Measurements from ENCODE around the gene RAI1.

RAI1 gene

DNA sequence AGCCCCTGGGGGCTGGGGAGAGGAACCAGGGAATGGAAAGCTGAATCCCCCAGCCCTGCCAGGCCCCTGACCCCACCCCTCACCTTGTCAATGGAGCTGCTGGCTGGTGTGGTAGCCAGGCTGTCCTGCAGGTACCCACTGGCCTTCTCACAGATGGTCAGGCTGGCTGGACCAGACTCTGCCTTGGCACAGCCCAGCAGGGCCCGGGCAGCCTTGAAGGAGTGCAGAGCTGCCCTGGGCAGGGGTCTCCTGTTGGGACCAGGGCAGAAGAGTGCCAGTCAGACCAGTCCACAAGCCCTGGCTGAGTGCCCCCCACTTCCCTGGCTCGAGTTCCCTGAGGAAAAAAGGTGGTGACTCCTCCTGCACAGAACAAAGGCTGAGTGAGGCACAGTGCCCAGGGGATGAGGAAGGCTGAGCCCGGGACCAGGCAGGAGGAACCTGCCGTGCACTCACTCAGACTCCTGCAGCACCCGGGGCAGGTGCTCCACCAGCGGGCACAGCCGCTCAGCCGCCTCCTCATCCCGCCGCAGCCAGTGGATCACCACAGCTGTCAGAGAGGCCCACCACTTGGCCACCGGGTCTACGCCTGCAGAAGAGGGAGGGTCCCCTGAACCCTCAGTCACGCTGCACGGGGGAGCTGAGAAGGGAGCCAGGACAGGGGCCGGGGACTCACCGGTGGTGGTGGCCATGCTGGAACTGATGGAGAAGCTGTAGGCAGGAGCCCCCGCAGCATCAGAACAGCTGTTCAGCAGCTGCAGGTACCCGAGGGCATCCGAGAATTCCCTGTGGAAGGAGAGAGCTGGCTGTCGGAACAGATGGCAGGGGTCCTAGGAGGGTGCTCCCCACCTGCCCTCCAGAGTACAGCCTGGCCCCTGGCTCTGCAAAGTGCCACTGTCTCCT is 133.2 kb downstream of the RAI1 start:
- POLR2A ChIA-PET = interaction anchor here (0.9 to 3.1 kb wide), 5 partner anchors 12 to 27 kb away, joined by 3 to 14 read pairs (median 4); partner anchors contain the start of gene SREBF1
- peaks cover 3 to 72% of the 10 kb centered on the region in 2 experiments; a peak in 1 of 3 replicates for H3K36me3 ChIP-seq (ENCODE audit: control insufficient read depth in 2 of 2, insufficient read depth in 1 of 2, low read length in 2 of 2)

DNA sequence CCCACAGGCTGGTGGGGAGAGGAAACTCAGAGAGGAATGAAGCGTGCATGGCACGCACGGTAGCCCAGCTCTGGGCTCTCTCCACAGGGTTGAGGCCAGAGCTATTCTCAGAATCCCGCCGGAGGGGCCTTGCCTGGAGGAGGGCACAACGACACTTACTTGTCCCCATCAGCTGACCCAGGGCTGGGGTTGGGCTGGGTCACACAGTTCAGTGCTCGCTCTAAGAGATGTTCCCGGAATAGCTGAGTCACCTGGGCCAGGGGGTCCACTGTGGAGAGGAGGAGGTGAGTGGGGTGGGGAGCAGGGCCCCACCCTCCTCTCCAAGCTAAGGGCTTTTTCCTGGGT is 133.8 kb downstream of the RAI1 start:
- Histone ChIP-seq H3K9me3 (ENCODE audit: control insufficient read depth, insufficient read depth, low read depth, low read length) (no peaks in the 10 kb centered on the region), H3K27ac (ENCODE audit: extremely low read depth, low read depth, low read length) (no peak overlapping the region), H3K36me3 (ENCODE audit: control insufficient read depth in 2 of 2, insufficient read depth in 1 of 2, low read length in 2 of 2) (peaks cover 3 to 73% of the 10 kb centered on the region in 2 experiments; a peak in 1 of 3 replicates), H3K4me1 (ENCODE audit: control insufficient read depth, insufficient read depth, low read length) (peaks cover 20% of the 10 kb centered on the region), H3K4me3 (ENCODE audit: low read depth, low read length) (no peak overlapping the region)
- CTCF ChIA-PET = interaction anchor here (0.8 to 1.1 kb wide), 2 partner anchors 44 to 104 kb away, joined by 3 read pairs; no protein-coding TSS in a partner anchor
- TF ChIP-seq KLF1 (tag by site-specific recombination; IDR thresholded peaks at IDR 0.05) = peak; percentile 45; the same call in 1 of the 2 replicates
- TF ChIP-seq ZBTB17 (tag by site-specific recombination; IDR thresholded peaks at IDR 0.05) = peak; percentile 70
- no peak for TF ChIP-seq ZNF510 (tag by site-specific recombination; IDR thresholded peaks at IDR 0.05; ENCODE audit: insufficient replicate concordance)
- TF ChIP-seq, protein P1, sequence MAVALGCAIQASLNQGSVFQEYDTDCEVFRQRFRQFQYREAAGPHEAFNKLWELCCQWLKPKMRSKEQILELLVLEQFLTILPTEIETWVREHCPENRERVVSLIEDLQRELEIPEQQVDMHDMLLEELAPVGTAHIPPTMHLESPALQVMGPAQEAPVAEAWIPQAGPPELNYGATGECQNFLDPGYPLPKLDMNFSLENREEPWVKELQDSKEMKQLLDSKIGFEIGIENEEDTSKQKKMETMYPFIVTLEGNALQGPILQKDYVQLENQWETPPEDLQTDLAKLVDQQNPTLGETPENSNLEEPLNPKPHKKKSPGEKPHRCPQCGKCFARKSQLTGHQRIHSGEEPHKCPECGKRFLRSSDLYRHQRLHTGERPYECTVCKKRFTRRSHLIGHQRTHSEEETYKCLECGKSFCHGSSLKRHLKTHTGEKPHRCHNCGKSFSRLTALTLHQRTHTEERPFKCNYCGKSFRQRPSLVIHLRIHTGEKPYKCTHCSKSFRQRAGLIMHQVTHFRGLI (tag by site-specific recombination; IDR thresholded peaks at IDR 0.05) = no peak
- no peak for TF ChIP-seq ZSCAN23 (tag by site-specific recombination; IDR thresholded peaks at IDR 0.05)
- TF ChIP-seq ZSCAN16 (tag by site-specific recombination; IDR thresholded peaks at IDR 0.05) = no peak
- POLR2A ChIA-PET = interaction anchor here (2.4 to 3.1 kb wide), 2 partner anchors 21 to 23 kb away, joined by 12 to 14 read pairs; partner anchors contain the start of gene SREBF1

More for the DNA sequence above, 133.2 kb downstream of the RAI1 start:
- 0 out of 2 replicates have a peak, but pooled peaks have one; percentile 6 for TF ChIP-seq GLIS2 (tag by site-specific recombination; IDR thresholded peaks at IDR 0.05)
- TF ChIP-seq ZNF266 (tag by site-specific recombination; IDR thresholded peaks at IDR 0.05; ENCODE audit: low read depth) = no peak
- Histone ChIP-seq H3K27ac (ENCODE audit: extremely low read depth, low read depth, low read length) (no peak overlapping the region), H3K9me3 (ENCODE audit: control insufficient read depth, insufficient read depth, low read depth, low read length) (no peaks in the 10 kb centered on the region), H3K4me3 (ENCODE audit: low read depth, low read length) (no peak overlapping the region), H3K4me1 (ENCODE audit: control insufficient read depth, insufficient read depth, low read length) (peaks cover 13% of the 10 kb centered on the region)
- CTCF ChIA-PET = interaction anchor here (0.6 to 3.2 kb wide), 7 partner anchors 23 to 251 kb away, joined by 3 to 40 read pairs (median 3); partner anchors contain the start of gene SREBF1

DNA sequence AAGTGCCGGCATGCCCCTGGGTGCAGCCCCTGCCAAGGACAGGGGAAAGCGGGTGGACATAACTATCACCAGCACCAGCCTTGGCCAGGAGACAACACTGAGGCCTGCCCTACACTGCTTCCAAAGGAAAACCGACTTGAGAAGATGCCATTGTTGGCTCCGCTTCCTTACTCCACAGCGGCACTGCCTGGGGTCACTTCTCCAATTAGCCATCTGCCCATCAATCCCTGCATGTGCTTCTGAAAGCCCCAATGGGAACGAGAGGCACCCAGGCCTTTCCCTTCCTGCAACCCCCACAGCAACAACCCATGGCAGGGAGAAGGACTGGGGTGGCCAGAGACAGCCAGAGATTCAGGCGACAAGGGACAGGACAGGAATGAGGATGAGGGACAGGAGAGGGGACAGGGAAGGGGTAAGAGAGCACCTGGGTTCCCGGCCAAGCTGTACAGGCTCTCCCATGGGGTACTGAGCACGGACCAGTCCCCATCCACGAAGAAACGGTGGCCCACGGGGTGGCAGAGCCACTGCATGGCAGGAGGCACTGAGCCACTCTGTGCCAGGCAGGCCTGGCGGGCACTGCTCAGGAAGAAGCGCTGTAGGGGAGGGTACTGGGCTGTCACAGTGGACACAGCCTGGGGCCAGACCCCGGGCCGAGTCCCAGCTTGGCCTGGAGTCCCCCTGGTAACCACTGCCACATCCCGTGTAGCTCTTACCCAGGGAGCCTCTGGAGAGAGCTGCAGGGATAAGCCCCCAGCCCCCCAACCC is 134.4 kb downstream of the RAI1 start:
- H3K4me1 ChIP-seq (ENCODE audit: control insufficient read depth, insufficient read depth, low read length) = peaks cover 23% of the 10 kb centered on the region
- POLR2A ChIA-PET = interaction anchor here (2.4 to 3.1 kb wide), 2 partner anchors 21 to 23 kb away, joined by 12 to 14 read pairs; partner anchors contain the start of gene SREBF1
- TF ChIP-seq ZSCAN16 (tag by site-specific recombination; IDR thresholded peaks at IDR 0.05) (no peak), ZNF677 (tag by site-specific recombination; IDR thresholded peaks at IDR 0.05) (no peak), ZNF292 (tag by site-specific recombination; IDR thresholded peaks at IDR 0.05; ENCODE audit: borderline replicate concordance, low read depth) (no peak), SP3 (tag by site-specific recombination; IDR thresholded peaks at IDR 0.05) (no peak), BCL11A (tag by site-specific recombination; IDR thresholded peaks at IDR 0.05; ENCODE audit: low read depth) (no peak), ZNF341 (tag by site-specific recombination; IDR thresholded peaks at IDR 0.05; ENCODE audit: low read depth) (no peak), ZNF223 (tag by site-specific recombination; IDR thresholded peaks at IDR 0.05) (no peak), ZNF48 (tag by site-specific recombination; IDR thresholded peaks at IDR 0.05) (no peak), SP2 (tag by site-specific recombination; IDR thresholded peaks at IDR 0.05) (no peak), ZNF2 (tag by site-specific recombination; IDR thresholded peaks at IDR 0.05) (no peak), ZNF266 (tag by site-specific recombination; IDR thresholded peaks at IDR 0.05; ENCODE audit: low read depth) (no peak), ZNF596 (tag by site-specific recombination; IDR thresholded peaks at IDR 0.05) (no peak), HOXD13 (CRISPR knock-in tag; IDR thresholded peaks at IDR 0.05; ENCODE audit: borderline replicate concordance) (no peak), ZNF175 (tag by site-specific recombination; IDR thresholded peaks at IDR 0.05) (no peak), ZNF19 (tag by site-specific recombination; IDR thresholded peaks at IDR 0.05; ENCODE audit: low read depth) (no peak)
- TF ChIP-seq, protein P2, sequence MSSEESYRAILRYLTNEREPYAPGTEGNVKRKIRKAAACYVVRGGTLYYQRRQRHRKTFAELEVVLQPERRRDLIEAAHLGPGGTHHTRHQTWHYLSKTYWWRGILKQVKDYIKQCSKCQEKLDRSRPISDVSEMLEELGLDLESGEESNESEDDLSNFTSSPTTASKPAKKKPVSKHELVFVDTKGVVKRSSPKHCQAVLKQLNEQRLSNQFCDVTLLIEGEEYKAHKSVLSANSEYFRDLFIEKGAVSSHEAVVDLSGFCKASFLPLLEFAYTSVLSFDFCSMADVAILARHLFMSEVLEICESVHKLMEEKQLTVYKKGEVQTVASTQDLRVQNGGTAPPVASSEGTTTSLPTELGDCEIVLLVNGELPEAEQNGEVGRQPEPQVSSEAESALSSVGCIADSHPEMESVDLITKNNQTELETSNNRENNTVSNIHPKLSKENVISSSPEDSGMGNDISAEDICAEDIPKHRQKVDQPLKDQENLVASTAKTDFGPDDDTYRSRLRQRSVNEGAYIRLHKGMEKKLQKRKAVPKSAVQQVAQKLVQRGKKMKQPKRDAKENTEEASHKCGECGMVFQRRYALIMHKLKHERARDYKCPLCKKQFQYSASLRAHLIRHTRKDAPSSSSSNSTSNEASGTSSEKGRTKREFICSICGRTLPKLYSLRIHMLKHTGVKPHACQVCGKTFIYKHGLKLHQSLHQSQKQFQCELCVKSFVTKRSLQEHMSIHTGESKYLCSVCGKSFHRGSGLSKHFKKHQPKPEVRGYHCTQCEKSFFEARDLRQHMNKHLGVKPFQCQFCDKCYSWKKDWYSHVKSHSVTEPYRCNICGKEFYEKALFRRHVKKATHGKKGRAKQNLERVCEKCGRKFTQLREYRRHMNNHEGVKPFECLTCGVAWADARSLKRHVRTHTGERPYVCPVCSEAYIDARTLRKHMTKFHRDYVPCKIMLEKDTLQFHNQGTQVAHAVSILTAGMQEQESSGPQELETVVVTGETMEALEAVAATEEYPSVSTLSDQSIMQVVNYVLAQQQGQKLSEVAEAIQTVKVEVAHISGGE (tag by site-specific recombination; conservative IDR thresholded peaks at IDR 0.05; ENCODE audit: low read depth) = no peak
- H3K9me3 ChIP-seq (ENCODE audit: control insufficient read depth, insufficient read depth, low read depth, low read length) = no peaks in the 10 kb centered on the region
- CTCF ChIA-PET = no interaction called here
- peaks cover 3 to 68% of the 10 kb centered on the region in 2 experiments; a peak in 1 of 3 replicates for H3K36me3 ChIP-seq (ENCODE audit: control insufficient read depth in 2 of 2, insufficient read depth in 1 of 2, low read length in 2 of 2)
- H3K4me3 ChIP-seq (ENCODE audit: low read depth, low read length) = no peak overlapping the region
- H3K27ac ChIP-seq (ENCODE audit: extremely low read depth, low read depth, low read length) = no peak overlapping the region

Data from HEK293 (cell line).